ENCODE data around the gene TOX4. TPM values are rescaled to one million over a fixed set of nuclear protein-coding genes. Genes with fewer than 3 reads are reported as not detected.
A peak's percentile ranks its signal among the peaks of the same experiment; 100 is the strongest.

Gene TOX4
- total RNA-seq, 1 experiment from 2014 or later: 77.4 TPM

DNA sequence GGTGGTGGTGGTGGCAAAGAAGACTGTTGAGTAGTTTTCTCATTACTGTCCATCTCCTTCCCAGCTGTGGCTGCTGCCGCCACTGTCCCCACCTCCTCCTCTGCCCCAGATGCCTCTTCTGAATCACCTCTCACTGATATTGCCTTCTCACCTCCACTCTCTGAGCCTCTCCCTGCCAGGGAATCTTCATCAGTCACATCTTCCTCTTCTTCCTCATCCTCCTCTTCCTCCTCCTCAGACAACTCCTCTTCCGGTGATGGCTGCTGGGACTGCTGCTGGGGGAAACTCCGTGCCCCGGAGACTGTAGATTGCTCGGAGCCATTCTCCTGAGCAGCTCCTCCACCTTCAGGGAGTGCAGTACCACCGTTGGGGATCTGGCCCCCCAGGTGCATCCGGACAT lies 46.2 kb downstream of the TOX4 start:
- no peaks in the 10 kb centered on the region for H3K4me1 Mint-ChIP-seq (ENCODE audit: low read depth, unreplicated experiment)
- H3K4me3 Mint-ChIP-seq (ENCODE audit: low read depth, unreplicated experiment): no peak overlapping the region
- no peak overlapping the region for H3K27ac Mint-ChIP-seq (ENCODE audit: unreplicated experiment)
- peaks cover 11% of the 10 kb centered on the region for H3K36me3 Mint-ChIP-seq (ENCODE audit: insufficient read depth, unreplicated experiment)
- TF ChIP-seq, protein P1, sequence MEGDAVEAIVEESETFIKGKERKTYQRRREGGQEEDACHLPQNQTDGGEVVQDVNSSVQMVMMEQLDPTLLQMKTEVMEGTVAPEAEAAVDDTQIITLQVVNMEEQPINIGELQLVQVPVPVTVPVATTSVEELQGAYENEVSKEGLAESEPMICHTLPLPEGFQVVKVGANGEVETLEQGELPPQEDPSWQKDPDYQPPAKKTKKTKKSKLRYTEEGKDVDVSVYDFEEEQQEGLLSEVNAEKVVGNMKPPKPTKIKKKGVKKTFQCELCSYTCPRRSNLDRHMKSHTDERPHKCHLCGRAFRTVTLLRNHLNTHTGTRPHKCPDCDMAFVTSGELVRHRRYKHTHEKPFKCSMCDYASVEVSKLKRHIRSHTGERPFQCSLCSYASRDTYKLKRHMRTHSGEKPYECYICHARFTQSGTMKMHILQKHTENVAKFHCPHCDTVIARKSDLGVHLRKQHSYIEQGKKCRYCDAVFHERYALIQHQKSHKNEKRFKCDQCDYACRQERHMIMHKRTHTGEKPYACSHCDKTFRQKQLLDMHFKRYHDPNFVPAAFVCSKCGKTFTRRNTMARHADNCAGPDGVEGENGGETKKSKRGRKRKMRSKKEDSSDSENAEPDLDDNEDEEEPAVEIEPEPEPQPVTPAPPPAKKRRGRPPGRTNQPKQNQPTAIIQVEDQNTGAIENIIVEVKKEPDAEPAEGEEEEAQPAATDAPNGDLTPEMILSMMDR (IDR thresholded peaks at IDR 0.05; ENCODE audit: unreplicated experiment): no peak
- intact Hi-C loops (cut with micrococcal nuclease; ENCODE audit: unreplicated experiment): no loop called here
- H3K9me3 Mint-ChIP-seq (ENCODE audit: low read depth, unreplicated experiment): no peaks in the 10 kb centered on the region
- DNase-seq: no peak
- CTCF ChIA-PET: interaction anchor here (0.6 to 1.0 kb wide), 2 partner anchors 12 to 51 kb away, joined by 3 read pairs; partner anchors contain the start of gene METTL3
- no TSS peak for BruUV-seq (replicated peaks)
- peaks cover 33% of the 10 kb centered on the region for H3K27me3 Mint-ChIP-seq (ENCODE audit: unreplicated experiment)

DNA sequence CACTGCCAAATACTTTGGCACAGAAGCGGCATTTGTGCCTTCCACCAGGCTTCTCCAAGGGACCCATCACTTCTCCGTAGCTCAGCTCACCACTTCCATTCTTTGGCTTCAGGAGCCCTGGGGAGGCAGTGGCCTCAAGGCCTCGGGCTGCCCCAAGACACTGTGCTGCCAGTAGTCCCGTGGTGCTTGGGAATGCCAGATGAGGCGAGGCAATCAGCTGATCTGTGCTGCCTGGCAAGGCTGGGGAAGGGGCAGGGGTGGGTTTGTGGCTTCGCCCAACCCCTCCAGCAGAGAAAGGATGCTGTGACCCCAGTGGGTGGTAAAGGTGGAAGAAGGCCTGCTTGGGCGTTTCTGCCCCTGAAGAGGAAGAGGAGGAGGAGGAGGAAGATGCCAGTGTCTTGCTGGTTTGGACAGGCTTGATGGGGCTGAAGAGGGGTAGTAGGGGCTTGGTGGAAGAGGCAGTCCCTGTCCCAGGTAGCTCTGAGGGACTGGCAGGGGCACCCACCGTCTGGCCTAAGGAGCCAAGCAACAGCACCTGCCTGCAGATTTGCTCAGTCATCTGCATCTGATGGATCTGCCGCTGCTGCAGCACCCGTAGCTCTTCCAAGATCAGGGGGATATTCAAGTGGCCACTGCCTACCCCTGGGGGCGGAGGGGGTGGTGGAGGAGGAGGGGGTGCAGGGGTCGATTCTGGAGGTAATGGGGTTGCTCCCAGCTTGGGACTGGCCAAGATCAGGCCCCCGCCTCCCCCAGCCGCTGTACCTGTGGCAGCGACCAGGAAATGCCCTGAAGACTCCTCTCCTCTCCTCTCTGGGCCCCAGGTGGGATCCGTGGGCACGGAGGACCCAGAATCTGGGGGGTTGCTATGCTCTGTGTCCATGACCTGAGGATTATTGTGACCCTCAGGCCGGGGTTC lies 47.8 kb downstream of the TOX4 start:
- Mint-ChIP-seq H3K9me3 (ENCODE audit: low read depth, unreplicated experiment) (no peaks in the 10 kb centered on the region), H3K27ac (ENCODE audit: unreplicated experiment) (no peak overlapping the region), H3K4me1 (ENCODE audit: low read depth, unreplicated experiment) (no peaks in the 10 kb centered on the region), H3K4me3 (ENCODE audit: low read depth, unreplicated experiment) (peak overlapping the region; percentile 72), H3K36me3 (ENCODE audit: insufficient read depth, unreplicated experiment) (peaks cover 11% of the 10 kb centered on the region), H3K27me3 (ENCODE audit: unreplicated experiment) (peaks cover 23% of the 10 kb centered on the region)
- CTCF ChIA-PET: no interaction called here
- no peak for DNase-seq
- TF ChIP-seq, protein P1 (IDR thresholded peaks at IDR 0.05; ENCODE audit: unreplicated experiment): no peak
- intact Hi-C loops (cut with micrococcal nuclease; ENCODE audit: unreplicated experiment): no loop called here
- BruUV-seq (replicated peaks): no TSS peak

DNA sequence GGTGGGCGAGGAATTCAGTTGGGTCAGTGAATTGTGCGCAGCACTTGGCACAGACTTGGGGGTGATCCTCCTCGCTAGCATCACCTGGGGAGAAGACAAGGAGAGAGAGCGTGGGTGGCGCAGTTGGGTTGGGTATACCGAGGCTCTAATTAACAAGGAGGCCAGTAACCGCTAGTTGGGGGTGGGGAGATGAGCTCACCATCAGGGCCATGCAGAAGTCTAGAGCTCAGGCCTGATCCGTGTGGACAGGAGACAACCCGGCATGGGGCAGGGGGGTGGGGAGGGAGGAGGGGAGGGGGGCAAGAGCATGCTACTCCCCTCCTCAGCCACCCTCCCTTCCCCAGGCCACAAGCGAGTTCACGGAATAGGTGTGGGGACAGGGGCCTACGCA lies 48.6 kb downstream of the TOX4 start:
- DNase-seq: no peak
- CTCF ChIA-PET: no interaction called here
- TF ChIP-seq, protein P1 (IDR thresholded peaks at IDR 0.05; ENCODE audit: unreplicated experiment): no peak
- Mint-ChIP-seq H3K4me1 (ENCODE audit: low read depth, unreplicated experiment) (no peaks in the 10 kb centered on the region), H3K4me3 (ENCODE audit: low read depth, unreplicated experiment) (peak overlapping the region; percentile 72), H3K36me3 (ENCODE audit: insufficient read depth, unreplicated experiment) (peaks cover 11% of the 10 kb centered on the region), H3K27me3 (ENCODE audit: unreplicated experiment) (peaks cover 23% of the 10 kb centered on the region), H3K9me3 (ENCODE audit: low read depth, unreplicated experiment) (no peaks in the 10 kb centered on the region), H3K27ac (ENCODE audit: unreplicated experiment) (no peak overlapping the region)
- no TSS peak for BruUV-seq (replicated peaks)
- intact Hi-C loops (cut with micrococcal nuclease; ENCODE audit: unreplicated experiment): no loop called here

DNA sequence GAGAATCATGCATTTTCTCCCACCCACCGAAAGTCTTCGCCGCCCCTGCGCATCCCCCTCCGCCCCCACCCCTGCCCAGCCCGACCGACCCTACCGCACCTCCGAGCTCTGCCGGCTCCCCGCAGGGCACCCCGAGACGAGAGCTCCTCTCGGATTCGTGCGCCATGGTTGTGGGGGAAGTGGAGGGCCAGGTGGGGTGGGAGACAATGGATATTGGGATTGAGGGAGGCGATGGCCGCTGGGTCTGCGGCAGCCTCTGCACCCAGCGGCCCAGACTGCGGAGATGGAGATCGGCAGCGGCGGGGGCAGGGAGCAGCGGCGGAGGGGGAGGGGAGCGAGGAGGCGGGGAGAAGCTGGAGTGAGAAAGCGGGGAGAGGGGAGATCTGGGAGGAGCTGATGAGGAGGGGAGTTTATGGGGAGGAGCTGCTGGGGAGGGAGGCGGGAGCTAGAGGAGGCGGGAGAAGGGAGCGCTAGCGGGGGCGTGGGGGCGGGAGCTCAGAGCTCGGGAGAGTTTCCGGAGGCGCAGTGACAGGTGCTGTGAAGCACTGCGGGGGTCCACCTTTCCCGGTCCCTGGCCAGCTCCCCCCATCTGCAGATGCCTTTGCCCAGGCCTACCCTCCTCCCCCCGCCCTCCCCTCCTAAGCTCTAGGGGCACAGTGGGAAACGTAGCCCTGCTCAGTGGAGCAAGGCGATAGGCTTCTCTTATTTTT lies 49.1 kb downstream of the TOX4 start, which contains the start of gene SALL2:
TSS of gene SALL2 (minus strand) at position 385 of the 710 bp plus-strand sequence. CDS start at position 166, 219 bp downstream.
- BruUV-seq (replicated peaks): no TSS peak
- CTCF ChIA-PET: interaction anchor here (0.8 kb wide), 1 partner anchor 9 kb away, joined by 3 read pairs; no protein-coding TSS in a partner anchor
- intact Hi-C loops (cut with micrococcal nuclease; ENCODE audit: unreplicated experiment): no loop called here

More for the DNA sequence above, 49.1 kb downstream of the TOX4 start, which contains the start of gene SALL2:
- Mint-ChIP-seq H3K9me3 (ENCODE audit: low read depth, unreplicated experiment) (no peaks in the 10 kb centered on the region), H3K36me3 (ENCODE audit: insufficient read depth, unreplicated experiment) (peaks cover 11% of the 10 kb centered on the region), H3K27me3 (ENCODE audit: unreplicated experiment) (peaks cover 23% of the 10 kb centered on the region), H3K4me1 (ENCODE audit: low read depth, unreplicated experiment) (no peaks in the 10 kb centered on the region), H3K27ac (ENCODE audit: unreplicated experiment) (no peak within 1 kb of the TSS), H3K4me3 (ENCODE audit: low read depth, unreplicated experiment) (peak within 1 kb of the TSS; percentile 72)
- TF ChIP-seq, protein P1 (IDR thresholded peaks at IDR 0.05; ENCODE audit: unreplicated experiment): no peak
- peak; percentile 61 for DNase-seq

Measured in Calu3 (cell line).